Body of pancreas (tissue), 4 donors: ENCODE results near the gene RASA2.

ENCODE experiments used
- POLR2A ChIP-seq, 3 donors: fragments of 450-650 bp; IDR thresholded peaks; one replicate each; pipeline ENCODE4 v1.6.1; 2016; ENCODE audit warnings: antibody characterized with exemption in 3 of 3, mild to moderate bottlenecking in 2 of 3
- TF ChIP-seq, protein P1 (sequence below), 7 experiments: fragments of 450-650 bp in 4 of 7; fragments of 200-600 bp in 3 of 7; sonication (generic) in 3 of 7; IDR thresholded peaks; one replicate each; pipeline ENCODE4 v1.5.1; 2016 to 2019; ENCODE audit warnings: antibody characterized with exemption in 7 of 7

DNA sequence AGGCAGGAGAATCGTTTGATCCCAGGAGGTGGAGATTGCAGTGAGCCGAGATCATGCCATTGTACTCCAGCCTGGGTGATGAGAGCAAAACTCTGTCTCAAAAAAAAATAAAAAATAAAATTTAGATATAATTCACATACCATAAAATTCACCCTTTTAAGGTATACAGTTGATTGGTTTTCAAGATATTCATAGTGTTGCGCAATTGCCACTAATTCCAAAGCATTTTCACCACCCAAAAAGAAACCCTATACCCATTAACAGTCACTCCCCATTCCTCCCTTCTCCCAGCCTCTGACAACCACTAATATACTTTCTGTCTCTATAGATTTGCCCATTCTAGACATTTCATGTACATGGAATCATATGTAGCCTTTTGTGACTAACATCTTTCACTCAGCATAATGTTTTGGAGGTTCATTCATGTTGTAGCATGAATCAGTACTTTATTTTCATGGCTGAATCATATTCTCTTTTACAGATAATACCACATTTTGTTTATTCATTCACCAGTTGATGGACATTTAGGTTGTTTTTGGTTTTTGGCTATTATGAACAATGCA, 116.7 kb downstream of the RASA2 start:
- TF ChIP-seq, protein P1, sequence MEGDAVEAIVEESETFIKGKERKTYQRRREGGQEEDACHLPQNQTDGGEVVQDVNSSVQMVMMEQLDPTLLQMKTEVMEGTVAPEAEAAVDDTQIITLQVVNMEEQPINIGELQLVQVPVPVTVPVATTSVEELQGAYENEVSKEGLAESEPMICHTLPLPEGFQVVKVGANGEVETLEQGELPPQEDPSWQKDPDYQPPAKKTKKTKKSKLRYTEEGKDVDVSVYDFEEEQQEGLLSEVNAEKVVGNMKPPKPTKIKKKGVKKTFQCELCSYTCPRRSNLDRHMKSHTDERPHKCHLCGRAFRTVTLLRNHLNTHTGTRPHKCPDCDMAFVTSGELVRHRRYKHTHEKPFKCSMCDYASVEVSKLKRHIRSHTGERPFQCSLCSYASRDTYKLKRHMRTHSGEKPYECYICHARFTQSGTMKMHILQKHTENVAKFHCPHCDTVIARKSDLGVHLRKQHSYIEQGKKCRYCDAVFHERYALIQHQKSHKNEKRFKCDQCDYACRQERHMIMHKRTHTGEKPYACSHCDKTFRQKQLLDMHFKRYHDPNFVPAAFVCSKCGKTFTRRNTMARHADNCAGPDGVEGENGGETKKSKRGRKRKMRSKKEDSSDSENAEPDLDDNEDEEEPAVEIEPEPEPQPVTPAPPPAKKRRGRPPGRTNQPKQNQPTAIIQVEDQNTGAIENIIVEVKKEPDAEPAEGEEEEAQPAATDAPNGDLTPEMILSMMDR (IDR thresholded peaks at IDR 0.05): no peak
- TF ChIP-seq POLR2A (IDR thresholded peaks at IDR 0.05): no peak
